GM12801 (cell line): ENCODE measurements around the gene LYL1.

Source experiments
- TF ChIP-seq, protein P1 (sequence below): IDR thresholded peaks from one replicate; pipeline ENCODE4 v1.5.1; 2011; ENCODE audit warnings: control low read depth; ENCODE audit not compliant: insufficient read length; ENCODE audit errors: extremely low read depth

The LYL1 gene

DNA sequence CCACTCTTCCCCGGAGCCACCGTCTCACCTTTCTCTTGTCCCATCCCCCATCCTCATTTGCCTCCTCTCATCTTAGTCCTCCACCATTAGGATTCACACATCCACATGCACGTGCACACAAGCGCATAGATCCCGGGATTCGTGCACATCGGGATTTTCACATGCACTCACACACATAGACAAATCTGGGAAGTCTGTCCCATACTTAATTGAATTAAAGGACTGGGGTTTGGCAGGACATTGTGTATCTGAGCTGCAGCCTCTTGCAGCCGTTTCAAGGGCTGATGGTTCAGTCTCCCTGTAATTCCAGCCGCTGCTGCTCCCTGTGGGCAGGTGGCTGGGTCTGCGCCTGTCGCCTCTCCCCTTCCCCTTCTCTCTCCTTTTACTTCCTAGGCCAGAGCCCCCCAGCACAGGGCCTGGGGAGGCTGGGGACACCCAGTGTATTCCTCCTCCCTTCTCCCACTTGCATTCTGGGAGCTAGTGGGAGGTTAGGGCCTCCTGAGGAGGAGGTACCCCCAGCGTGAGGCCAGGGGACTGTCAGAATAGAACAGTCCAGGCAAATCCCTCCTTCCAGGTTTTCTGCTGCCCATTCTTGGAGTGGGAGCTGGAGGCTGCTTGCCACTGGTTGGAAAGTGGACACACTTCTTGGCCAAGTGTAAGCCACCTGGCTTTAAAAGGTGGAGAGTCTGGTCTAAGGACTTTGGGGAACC, 43.6 kb downstream of the LYL1 start:
- TF ChIP-seq, protein P1, sequence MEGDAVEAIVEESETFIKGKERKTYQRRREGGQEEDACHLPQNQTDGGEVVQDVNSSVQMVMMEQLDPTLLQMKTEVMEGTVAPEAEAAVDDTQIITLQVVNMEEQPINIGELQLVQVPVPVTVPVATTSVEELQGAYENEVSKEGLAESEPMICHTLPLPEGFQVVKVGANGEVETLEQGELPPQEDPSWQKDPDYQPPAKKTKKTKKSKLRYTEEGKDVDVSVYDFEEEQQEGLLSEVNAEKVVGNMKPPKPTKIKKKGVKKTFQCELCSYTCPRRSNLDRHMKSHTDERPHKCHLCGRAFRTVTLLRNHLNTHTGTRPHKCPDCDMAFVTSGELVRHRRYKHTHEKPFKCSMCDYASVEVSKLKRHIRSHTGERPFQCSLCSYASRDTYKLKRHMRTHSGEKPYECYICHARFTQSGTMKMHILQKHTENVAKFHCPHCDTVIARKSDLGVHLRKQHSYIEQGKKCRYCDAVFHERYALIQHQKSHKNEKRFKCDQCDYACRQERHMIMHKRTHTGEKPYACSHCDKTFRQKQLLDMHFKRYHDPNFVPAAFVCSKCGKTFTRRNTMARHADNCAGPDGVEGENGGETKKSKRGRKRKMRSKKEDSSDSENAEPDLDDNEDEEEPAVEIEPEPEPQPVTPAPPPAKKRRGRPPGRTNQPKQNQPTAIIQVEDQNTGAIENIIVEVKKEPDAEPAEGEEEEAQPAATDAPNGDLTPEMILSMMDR = no peak

DNA sequence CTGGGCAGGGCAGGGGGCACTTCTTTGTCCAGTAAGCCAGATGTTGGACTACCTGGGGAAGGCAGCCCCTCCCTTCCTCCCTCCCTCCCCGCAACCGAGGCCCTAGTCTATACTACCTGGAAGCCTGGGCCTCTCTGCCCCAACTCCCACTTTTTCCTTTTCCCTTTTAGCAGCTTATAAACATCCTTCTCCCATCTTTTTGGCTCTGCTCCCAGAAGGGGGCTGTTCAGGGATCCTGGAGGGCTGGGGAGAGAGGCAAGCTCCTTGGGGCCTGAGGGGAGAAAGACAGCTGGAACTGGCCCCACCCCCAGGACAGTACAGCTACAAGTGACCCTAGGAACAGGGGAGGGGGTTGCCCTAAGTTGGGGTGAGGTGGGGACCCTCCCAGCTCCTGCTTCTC, 44.9 kb downstream of the LYL1 start:
- TF ChIP-seq, protein P1 = no peak

DNA sequence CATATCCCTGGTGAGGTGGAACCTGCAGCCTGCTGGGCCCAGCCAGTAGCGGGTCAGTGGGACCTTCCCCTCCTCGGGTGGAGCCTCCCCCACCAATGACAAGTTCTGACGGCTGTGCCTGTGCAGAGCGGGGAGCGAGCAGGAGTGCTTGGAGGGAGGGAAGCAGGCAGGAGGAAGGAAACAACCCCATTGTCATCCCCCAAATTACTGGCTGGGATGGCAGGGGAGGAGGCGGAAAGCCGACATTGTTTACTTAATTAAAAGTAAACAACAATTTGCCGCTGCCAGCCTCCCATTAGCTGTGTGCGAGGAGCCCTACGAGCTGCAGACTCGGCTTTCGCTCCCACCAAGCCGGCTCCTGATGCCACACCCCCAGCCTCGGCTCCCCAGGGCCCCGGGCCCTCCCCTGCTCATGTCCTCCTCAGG, 45.5 kb downstream of the LYL1 start:
- TF ChIP-seq, protein P1 = no peak

DNA sequence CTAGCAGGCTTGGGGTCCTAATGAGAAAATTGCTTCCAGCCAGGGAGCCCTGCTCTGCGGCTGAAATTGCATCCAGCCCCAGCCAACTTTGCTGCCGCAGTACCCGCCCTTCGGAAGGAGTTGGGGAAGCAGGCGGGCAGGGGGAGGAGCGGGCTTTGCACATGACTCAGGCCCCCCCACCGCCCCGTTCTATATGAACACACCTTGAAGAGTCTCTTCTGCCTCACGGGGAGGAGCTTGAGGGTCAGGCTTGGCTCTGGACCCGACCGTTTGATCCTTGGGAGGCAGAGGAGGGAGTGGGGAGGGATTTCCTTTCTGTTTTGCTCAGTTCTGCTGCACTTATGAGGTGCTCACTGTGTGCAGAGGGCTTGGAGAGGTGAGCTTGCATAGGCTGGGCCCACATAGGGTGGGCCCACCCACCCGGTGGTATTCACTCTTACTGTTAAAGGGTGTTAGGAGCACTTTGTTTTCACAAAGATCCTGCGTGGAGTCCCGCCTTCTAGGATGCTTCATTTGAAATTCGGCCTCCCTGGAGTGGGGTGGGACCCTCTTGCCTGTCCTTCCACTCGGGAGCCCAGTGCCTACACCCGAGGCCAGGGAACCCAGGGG, 46.5 kb downstream of the LYL1 start:
- TF ChIP-seq, protein P1 = no peak

DNA sequence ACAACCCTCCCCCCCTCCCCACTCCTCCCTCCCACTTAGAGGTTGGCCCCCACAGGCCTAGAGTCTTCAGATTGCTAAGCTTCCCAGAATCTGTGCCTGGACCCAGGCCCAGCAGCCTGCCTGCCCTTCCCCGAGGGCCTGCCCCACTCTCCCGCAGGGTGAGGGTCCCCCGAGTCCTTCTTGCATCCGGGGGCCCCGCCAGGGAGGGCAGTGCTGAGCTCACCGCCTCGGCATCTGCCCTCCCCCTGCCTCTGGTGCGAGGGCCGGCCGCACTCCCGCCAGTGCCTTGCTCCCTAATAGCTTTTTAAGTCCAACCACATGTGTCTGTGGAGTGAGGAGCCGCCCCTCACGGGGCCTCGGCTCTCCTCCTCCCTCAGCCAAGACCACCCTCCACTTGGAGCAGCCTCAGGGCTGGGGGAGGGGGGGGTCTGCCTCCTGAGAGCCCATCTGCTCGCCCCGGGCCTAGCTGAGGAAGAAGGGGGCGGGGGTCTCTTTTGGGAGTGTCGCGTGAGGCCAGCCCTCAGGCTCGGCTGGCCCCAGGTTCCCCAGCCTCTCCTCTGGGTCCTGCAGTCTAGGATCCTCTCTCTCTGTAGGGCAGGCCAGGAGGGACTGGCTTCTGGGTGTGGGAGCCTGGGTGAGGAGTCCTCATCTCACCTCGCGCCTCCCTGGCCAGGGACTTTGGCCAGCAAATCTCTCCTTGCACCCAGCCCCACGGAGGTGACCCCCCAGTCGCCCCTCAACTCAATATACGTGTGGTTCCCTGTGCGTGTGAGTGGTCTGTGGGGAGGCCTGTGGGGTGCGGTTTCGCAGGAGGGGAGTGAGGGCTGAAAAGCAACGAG, 47.2 kb downstream of the LYL1 start:
- TF ChIP-seq, protein P1 = no peak

DNA sequence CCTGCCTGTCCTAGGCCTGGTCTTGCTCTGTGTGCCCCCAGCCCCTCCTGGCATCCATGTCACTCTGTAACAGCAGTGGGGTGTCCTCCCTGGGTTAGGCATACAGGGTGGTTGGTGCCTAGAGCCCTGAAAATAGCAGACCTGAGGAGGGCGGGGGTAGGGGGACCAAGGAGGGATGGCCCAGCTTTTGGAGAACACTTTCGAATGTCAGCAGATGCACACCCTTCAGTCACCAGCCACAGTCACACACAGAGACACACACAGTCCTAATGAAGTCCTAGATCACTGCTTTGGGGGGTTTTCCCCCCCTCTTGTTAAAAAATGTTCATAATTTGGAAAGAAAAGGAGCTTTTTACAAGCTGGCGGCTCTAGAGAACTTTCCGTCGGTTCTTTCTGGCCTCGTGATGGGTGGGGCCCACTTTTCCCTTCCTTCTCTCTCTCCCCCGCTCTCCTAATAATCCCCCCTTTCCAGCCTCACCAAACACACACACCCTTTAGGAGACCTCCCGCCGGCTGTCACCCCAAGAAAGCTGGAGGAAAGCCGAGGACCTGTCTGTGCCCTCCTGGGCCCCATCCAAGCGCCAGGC, 47.9 kb downstream of the LYL1 start:
- TF ChIP-seq, protein P1 = no peak
